ENCODE results near the gene SHPK. TPM values are rescaled to one million over a fixed set of nuclear protein-coding genes. Genes with fewer than 3 reads are reported as not detected.

Gene SHPK
- total RNA-seq, 2 donors from 2014 or later, result 13.6 to 25.5 TPM

- no peak for DNase-seq (ENCODE audit: low spot score)
Observed at GRCh38 chr17:3635474-3636153, 436 bp downstream of the SHPK start.

GRCh38 chr17:3632287-3632686 lies 3.8 kb downstream of the SHPK start:
- Histone ChIP-seq H3K4me1 (replicated peaks) (no peaks in the 10 kb centered on the region), H3K4me3 (no peak overlapping the region), H3K9me3 (no peaks in the 10 kb centered on the region), H3K36me3 (no peaks in the 10 kb centered on the region), H3K27me3 (replicated peaks; ENCODE audit: insufficient read depth) (no peaks in the 10 kb centered on the region), H3K27ac (no peak overlapping the region)
- WGBS, result 96% methylated on average over 7 of the region's 7 CpGs
- TF ChIP-seq POLR2A (IDR thresholded peaks at IDR 0.05), result no peak
- no peak for TF ChIP-seq CTCF (IDR thresholded peaks at IDR 0.05)
- no peak for TF ChIP-seq POLR2AphosphoS5 (IDR thresholded peaks at IDR 0.05)
- intact Hi-C loops (cut with DNase I), result no loop called here
- DNase-seq (ENCODE audit: low spot score), result no peak

More at GRCh38 chr17:3635474-3636153, 436 bp downstream of the SHPK start:
- TF ChIP-seq POLR2AphosphoS5 (IDR thresholded peaks at IDR 0.05), result no peak
- TF ChIP-seq POLR2A (IDR thresholded peaks at IDR 0.05), result no peak
- TF ChIP-seq CTCF (IDR thresholded peaks at IDR 0.05), result no peak
- H3K27ac ChIP-seq, result peak overlapping the region; percentile 96 to 99
- no peaks in the 10 kb centered on the region for H3K27me3 ChIP-seq (replicated peaks; ENCODE audit: insufficient read depth)
- H3K36me3 ChIP-seq, result no peaks in the 10 kb centered on the region
- 21% methylated on average over 38 of the region's 38 CpGs for WGBS
- H3K4me1 ChIP-seq (replicated peaks), result no peaks in the 10 kb centered on the region
- no peaks in the 10 kb centered on the region for H3K9me3 ChIP-seq
- H3K4me3 ChIP-seq, result peak overlapping the region; percentile 97 to 98
- intact Hi-C loops (cut with DNase I), result loop anchor here (1.0 kb wide), 1 partner anchor 33 kb away; the partner anchor contains the start of genes EMC6 and TAX1BP3

GRCh38 chr17:3630781-3631180 lies 5.3 kb downstream of the SHPK start:
- H3K27me3 ChIP-seq (replicated peaks; ENCODE audit: insufficient read depth), result no peaks in the 10 kb centered on the region
- WGBS, result 89% methylated on average over 10 of the region's 10 CpGs
- TF ChIP-seq CTCF (IDR thresholded peaks at IDR 0.05), result no peak
- no peak for TF ChIP-seq POLR2AphosphoS5 (IDR thresholded peaks at IDR 0.05)
- TF ChIP-seq POLR2A (IDR thresholded peaks at IDR 0.05), result no peak
- DNase-seq (ENCODE audit: low spot score), result no peak
- H3K9me3 ChIP-seq, result no peaks in the 10 kb centered on the region
- intact Hi-C loops (cut with DNase I), result no loop called here
- H3K4me3 ChIP-seq, result no peak overlapping the region
- no peaks in the 10 kb centered on the region for H3K36me3 ChIP-seq
- no peak overlapping the region for H3K27ac ChIP-seq
- H3K4me1 ChIP-seq (replicated peaks), result no peaks in the 10 kb centered on the region

- intact Hi-C loops (cut with DNase I), result no loop called here
- no peak for TF ChIP-seq CTCF (IDR thresholded peaks at IDR 0.05)
- TF ChIP-seq POLR2A (IDR thresholded peaks at IDR 0.05), result no peak
- no peak for TF ChIP-seq POLR2AphosphoS5 (IDR thresholded peaks at IDR 0.05)
- Histone ChIP-seq H3K9me3 (no peaks in the 10 kb centered on the region), H3K4me1 (replicated peaks) (no peaks in the 10 kb centered on the region), H3K4me3 (no peak overlapping the region), H3K27me3 (replicated peaks; ENCODE audit: insufficient read depth) (no peaks in the 10 kb centered on the region), H3K36me3 (peaks cover 7 to 9% of the 10 kb centered on the region in 2 donors), H3K27ac (no peak overlapping the region)
- 84% methylated on average over 11 of the region's 11 CpGs for WGBS
- DNase-seq (ENCODE audit: low spot score), result no peak
Observed at GRCh38 chr17:3627769-3628167, 8.3 kb downstream of the SHPK start.

Data from prostate gland (tissue), 2 donors.